Activated CD4-positive, alpha-beta T cell treated with anti-CD3 and anti-CD28 coated beads for 48 hours (primary cell): Measurements from ENCODE around the gene TRNT1.

Experiments
- DNase-seq: peaks from one replicate; pipeline ENCODE4 v3.0.0-alpha.2; 2020

Gene TRNT1

DNA sequence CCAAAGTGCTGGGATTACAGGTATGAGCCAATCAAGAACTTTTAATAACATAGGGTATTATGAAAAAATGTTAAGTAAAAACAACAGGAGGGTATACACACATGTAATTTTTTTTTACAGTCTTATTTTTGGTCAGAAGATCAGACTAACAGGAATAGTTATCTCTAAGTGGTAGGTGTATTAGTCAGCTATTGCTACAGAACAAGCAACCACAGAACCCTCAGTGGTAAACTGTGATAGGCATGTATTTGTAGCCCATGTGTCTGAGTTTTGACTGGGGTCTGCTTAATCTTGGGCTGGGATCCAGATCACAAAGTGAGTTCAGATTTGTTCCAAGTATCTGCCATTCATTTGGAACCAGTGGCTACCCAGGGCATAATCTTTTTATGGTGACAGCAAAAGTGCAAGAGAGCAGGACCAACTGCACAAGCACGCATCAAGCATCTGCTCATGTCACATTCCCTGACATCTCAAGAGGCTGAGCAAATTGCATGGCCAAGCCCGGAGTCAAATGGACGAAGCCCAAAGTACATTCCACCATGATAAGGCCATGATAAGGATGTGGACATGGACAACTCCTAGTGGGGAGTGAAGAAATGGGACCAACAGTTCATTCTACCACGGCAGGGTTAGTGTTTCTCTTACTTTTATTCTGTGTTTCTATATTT lies 13.6 kb upstream of the TRNT1 start:
- no peak for DNase-seq

DNA sequence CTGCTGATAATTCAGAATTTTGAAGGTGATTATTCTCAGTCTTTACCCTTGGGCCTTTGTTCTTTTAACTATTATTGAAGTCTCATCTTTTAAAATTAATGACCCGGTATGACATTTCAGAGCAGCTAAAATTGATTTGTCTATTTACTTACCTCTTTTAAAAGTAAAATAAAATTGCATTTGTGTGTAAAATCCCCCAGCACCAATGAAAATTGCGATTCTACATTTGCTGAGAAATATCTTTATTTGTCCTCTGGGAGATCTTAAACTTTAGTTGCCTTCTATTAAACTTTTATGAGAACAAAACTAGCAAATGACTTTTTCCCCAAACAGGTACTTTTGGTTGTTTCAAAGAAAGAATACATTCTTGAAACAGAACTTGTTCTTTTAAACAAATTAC lies 9.1 kb upstream of the TRNT1 start:
- no peak for DNase-seq

DNA sequence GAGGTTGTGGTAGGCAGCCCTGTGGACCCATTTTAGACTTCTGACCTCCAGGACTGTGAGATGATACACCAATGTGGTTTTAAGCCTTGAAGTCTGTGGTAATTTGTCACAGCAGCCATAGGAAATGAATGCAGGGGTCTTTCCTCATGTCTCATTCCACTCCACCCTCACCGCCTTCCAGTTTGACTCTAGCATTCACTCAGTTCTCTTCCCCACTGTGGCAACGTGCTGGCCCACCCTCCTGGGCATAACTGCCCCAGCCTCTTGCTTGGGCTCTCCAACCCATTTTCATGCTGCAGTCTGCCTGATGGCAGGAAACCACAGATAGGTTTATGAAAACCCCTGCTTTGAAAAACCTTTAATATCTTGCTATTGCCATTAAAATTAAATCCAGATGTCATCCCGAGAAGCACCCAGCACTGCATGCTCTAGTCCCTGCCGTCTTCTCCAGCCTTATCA lies 7.3 kb upstream of the TRNT1 start:
- DNase-seq = peak; percentile 8

DNA sequence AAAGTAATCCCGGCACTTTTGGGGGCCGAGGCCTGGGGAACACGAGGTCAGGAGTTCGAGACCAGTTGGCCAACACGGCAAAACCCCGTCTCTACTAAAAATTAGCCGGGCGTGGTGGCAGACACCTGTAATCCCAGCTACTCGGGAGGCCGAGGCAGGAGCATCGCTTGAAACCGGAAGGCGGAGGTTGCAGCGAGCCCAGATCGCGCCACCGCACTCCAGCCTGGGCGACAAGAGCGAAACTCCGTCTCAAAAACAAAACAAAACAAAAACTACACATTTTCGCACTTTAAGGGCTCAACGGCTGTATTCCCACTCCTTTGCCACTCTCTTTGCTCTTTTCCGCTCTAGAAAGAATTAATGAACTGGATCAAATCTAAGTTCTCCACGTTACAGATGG lies 763 bp upstream of the TRNT1 start:
- no peak for DNase-seq

DNA sequence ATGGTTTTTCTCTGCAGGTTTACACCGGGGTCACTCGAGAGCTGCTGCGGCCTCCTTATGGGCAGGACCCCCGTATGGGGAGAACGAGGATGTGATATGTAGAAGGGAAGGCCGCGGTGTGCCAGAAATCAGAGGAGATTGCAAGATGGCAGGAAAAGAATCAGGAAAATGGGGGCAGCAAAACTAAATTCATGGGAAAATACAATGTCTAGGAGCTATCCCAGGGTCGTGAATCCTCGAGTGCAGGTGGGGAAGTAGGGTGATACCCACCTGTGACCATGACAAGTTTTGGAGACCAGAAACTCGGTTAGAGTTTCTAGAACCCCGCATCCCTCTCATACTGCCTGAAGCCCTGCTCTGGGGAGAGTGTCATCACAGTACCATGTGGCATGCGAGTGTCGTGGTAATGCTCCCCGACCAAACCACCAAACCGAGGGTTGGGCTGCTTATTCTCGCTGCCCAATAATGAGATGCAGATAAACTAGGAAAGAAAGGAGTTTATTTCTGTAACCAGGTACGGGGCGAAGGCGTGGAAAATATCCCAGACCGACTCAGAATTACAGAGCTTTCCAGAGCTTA lies 781 bp downstream of the TRNT1 start:
- DNase-seq = peak; percentile 63

DNA sequence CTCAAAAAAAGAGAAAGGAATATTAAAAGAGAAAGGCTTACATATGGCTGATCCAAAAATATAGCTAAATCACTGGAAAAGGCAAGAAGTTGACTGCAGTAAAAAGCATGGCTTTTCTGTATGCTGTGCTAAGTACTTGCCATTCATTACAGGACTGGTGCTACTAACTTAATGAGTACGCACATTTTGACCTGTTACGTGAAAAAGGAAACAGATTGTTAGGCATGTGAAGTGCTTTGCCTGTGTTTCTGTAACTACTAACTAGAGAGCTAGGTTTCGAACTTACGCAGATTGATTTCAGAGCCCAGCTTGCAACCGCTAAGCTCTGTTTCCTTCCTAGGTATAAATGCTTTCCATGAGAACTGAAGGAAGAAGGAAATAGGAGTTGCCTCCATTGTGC lies 2.8 kb downstream of the TRNT1 start:
- no peak for DNase-seq

DNA sequence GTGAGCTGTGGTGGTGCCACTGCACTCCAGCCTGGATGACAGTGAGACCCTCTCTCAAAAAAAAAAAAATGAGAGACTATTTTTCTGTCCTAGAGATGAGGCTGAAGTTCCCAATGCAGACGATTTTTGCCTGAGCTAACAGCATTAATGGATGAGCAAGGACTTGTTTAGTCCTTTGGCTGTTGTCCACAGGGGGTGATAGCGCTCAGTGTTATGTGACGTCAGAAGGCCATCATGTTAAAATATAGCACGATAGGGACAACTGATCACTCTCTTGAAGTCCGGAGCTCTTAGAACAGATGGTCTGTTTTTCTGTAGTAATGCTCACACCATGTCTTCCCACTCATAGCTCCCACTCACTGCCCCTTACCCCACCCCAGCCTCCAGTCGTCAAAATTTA lies 6.8 kb downstream of the TRNT1 start:
- no peak for DNase-seq

DNA sequence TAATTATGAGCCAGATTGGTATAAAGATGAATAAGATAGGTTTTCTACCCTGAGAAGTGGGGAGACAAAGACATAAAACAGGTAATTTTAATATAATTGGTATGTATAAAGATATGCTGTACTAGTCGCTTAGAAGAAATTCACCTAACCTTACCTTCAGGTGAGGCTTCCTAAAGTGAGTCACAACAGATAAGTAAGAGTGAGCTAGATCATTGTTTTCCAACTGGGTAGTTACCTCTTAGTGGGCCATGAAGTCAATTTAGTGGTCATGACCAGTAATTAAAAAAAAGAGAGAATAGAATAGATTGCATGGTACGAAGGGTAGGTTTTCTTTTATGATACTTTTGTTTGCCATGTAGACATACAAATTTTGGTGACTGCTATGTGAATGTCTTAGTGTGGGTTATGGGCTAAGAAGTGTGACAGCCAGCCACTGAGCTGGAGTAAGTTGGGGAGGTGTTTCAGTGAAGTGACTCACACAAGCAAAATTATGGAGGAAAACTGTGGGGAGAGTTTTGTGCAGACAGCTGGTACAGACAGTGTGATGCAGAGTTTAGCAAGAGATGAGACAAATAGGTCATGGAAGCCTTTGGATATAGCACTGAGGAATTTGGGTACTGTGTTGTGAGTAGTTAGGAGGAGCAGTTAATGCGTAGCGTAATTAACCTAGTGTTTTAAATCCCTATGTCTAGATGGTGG lies 8.2 kb downstream of the TRNT1 start:
- no peak for DNase-seq

DNA sequence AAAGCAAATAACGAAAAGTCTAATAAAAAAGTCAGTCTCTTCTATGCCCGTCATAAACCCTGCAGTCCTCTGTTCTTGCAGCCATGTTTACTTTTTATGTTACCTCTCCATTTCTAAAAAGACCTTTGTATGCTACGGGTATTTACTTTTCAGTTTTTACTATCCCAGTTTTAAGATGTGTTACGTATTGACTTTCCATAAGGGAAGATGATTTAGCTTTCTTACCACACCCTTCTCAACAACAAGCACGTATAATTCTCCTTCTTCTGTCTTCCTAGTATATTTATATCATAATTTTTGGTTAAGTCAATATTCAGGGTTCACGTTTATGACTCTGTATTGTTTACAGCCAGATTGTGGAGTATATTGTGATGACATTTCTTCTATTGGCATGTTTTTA lies 10.8 kb downstream of the TRNT1 start:
- DNase-seq = no peak

DNA sequence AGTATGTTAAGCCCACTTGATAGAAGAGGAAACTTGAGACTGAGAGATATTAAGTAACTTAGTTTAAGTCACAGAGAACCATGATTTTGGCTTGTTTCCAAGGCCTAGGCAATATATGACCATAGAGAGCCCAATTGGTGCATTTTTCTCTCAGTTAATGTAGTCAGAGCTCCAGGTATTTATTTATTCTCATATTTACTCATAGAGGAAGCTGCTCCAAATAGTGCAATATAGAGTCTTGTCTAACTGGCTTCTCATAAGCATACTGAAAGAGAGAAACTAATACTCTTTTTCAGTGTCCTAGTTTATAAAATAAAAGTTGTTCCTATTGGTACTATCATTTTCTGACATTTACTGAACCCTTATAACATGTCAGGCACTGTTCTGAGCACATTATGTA lies 15.2 kb downstream of the TRNT1 start:
- DNase-seq = no peak

DNA sequence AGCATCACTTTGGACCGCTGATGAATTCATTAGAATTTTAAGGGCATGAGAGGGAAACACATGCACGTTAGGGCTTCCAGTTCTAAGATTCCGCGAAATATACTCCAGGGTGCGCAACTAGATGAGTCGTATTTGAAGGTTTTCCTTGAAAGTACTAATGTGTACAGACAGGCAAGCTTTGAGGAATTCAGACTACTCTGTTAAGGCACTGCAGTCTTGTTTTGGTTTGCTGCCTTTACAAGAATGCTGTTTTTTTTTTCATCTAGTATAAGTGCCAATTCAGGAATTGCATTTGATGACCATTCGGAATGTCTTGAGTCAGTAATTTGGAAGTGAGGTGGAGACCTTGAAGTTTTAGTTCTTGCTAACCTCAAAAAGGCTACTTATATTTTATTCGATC lies 19.1 kb downstream of the TRNT1 start:
- DNase-seq = no peak

DNA sequence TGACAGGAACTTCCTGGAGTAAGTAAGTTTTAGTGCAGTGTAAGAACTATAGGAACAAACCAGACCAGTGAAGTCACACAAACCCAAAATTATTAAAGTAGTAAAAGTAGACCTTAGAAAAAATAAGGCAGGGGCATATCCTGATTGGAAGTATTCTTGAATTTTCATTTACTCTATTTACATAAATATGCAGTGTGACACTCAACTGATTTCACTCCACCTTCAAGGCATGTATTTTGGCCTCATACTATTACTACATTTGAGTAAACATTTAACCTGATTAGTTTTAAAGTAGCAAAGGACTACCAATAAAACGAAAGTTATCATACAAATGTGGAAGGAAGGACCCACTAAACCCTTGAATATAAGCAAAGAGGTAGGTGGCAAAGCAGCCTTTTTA lies 22.8 kb downstream of the TRNT1 start:
- DNase-seq = no peak

DNA sequence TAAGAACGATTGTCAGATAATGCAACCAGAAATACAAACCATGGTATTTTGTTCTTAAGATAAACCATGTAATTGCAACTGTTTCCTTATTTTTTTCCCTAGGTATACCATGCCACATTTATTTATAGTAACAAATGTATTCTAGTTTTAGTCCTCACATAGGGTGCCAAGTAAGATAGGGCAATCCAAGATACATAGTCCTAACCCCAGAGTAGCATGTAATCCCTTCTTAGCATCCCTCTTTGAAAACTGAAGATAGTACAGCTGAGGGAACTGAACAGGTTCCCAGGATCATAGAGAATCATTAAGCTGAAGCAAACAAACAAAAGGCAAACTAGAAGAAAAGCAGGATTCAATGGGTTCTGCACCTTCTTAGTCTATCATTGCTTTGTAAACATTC lies 24.8 kb downstream of the TRNT1 start:
- no peak for DNase-seq

DNA sequence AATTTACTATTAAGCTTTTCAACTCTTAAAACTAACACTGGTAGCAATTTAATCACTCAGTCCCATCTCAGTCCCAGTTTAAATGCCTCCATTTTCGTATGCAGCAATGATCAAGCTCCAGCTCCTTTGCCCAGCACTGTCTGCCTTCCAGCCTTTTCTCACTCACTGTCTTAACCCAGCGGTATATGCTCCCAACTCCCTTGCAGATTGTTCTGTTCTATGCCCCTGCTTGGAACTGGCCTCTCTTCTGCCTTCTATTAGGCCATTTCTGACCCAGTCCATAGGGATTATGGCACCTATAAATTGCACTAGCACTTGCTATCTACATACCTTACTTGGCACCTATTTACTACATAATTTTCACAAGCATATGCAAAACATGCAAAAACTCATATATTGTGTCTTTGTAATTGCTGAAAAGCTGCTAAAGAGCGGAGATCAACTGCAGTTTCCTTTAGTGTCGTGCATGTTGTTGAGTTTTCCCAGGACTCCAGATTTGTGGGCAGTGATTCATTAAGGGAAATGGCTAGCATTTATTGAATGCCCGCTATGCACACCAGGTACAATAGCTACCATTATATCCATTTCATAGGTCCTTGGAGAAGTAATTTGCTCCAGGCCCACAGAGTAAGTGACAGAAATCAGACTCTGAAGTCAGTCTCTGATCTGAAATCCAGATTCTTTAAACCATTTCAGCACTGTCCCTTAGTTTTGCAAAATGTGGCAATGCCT lies 28.3 kb downstream of the TRNT1 start:
- DNase-seq = no peak

DNA sequence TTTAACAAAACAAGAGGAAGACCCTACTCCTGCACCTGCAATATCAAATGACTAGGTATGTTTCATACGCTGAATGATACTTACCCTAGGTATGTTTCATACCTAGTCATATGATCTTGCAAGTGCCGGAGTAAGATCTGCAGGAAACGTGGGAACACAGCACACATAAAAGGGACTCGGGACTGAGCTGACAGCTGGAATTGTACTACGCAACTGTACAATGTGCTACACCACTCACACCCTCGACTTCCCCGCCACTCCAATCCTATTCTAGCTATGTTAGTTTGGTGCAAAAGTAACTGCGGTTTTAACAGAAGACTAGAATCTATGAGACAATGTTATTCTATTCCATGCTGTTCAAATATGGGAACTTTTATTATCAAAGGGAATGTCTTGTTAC lies 30.7 kb downstream of the TRNT1 start:
- no peak for DNase-seq

DNA sequence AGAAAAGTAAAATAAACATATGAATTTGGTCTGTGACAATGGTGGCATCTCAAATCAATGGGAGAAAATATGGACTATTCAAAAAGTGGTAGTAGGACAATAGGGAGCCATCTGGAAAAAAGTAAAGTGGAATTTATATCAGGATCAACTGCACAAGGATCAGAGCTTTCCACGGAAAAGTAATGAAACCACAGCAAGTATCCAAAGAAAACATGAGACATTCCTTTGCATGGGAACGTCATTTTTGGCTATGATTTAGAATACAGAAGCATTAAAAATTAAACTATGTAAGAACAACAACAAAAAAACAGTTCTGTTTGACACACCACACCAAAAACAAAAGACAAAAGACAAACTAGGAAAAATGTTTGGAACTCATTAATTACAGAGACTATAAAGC lies 34.1 kb downstream of the TRNT1 start:
- no peak for DNase-seq

DNA sequence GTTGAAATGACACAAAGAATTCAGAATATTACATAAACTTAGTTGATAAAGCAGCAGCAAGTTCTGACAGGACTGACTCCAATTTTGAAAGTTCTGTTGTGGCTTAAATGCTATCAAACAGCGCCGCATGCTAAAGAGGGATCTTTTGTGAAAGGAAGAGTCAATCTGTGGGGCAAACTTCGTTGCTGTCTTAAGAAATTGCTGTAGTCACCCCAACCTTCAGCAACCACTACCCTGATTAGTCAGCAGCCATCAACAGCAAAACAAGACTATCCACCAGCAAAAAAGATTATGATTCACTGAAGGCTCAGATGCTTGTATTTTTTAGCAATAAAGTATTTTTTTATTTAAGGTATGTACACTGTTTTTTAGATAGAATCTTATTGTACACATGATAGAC lies 38.5 kb downstream of the TRNT1 start:
- DNase-seq = peak; percentile 10

DNA sequence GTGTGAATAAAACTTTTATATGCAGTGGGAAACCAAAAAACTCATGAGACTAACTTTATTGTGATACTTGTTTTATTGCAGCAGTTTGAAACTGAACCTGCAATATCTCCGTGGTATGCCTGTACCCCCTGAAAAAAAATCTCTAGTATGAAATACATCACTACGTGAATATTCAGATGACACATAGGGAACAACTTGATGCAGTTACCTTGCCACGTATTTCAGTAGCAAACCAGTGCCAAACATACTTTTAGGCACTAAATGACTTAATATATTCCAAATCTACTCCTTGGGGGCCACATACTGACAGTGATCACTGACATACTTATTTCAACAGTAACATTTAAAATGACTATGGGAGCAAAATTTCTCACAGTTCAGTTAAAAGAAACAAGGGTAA lies 38.9 kb downstream of the TRNT1 start:
- DNase-seq = no peak

DNA sequence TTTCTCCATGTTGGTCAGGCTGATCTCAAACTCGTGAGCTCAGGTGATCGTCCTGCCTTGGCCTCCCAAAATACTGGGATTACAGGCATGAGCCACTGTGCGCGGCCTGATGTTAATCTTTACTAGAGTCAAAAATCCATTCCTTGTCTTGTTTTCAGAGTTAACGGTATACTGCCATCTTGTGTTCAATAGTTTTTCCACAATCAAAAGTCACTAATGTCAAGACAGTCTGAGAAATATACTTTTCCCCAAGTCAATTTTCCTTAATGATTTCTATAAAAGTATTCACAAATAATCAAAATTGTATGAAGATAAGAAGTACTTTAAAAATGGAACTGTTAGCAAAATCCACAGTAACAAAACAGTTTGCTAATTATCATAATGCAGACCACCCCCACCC lies 44.3 kb downstream of the TRNT1 start:
- DNase-seq = peak; percentile 11

DNA sequence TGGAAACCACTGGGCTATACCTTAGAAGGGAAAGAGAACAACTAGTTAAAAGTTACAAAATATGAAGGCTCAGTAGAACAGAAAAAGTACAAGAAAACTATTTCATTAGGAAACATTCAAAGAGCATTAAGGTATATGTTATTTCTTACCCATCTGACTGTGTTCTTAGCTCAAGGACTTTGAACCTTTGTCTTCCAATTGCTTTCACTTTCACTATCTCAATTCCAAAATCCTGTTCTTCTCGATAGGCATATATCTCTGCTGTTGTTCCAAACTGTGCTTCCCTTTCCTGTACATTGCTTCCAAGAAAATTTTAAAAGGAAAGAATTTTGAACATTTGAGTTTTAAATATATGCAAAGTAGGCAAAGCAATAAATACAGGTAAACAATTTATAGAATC lies 45.9 kb downstream of the TRNT1 start:
- no peak for DNase-seq

DNA sequence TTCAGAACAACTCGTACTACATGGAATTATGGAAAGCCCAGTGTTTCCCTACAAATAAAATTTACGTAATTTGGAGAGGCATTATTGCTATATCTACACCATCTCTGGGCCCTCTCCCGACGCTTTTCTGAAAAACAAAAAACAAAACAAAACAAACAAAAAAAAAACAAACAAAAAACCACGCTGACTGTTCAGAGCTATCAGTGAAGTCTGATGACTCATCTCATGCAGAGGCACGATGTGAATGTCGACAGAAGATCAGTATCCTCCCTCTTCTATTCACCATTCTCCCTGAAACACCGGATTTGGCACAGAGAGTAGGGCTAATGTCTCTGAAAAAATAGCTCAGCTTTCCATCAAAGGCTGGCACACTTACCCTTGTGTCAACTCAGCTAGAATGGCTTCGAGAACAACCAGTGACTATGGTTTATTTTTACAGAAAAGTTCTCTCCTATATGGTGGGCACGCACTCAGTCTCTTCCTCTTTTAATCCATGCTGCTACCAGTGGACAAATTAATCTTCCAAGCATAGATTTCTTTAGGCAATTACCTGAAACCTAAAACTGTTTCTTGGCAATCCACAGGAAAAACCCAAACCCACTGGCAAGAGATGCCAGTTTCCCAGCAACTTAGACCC lies 51.2 kb downstream of the TRNT1 start:
- no peak for DNase-seq

DNA sequence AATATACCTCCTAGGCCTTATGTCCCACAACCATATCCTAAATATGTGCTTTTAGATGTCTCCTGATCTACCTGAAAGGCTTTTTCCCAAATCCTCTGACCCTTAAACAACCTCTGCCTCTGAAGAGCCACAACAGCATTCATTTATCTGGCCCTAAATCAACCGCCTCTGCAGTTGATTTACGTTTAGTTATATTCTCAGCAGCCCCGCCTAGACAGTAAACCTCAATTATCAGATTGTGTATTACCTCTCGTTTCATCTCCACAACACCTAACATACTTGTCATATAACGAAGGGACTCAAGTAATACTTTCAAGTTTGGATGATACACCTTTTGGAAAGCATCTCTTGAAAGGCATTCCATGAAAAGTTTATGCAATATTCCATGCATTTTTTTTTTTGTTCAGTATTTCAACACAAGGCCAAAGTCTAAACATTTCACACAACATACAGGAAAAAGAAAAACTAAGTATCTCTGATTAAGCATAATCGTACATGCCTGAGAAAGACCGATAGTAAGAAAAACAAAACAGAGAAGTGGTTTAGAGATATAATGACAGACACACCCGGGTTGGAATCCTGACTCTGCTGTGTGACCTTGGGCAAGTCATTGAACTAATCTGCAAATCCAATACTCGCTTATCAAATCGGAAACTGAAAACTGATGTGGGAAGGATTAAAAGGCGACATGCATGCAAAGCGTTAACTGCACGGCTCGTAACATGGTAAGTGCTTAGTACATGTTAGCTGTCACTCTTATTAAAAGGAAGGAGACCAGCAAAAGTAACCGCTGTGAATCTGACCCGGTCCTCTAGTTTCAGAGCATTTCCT lies 52.0 kb downstream of the TRNT1 start:
- DNase-seq = peak; percentile 4
